Peyer's patch (tissue), 4 donors: ENCODE results near the gene SLC25A27.

Source experiments
- CTCF ChIP-seq, 6 experiments: fragments of 450-650 bp in 4 of 6; fragments of 200-600 bp in 2 of 6; sonication (generic) in 1 of 6; IDR thresholded peaks; one replicate each; pipeline ENCODE4 v1.5.1; 2017 to 2019; ENCODE audit warnings: antibody characterized with exemption in 6 of 6, mild to moderate bottlenecking in 3 of 6, moderate library complexity in 1 of 6
- POLR2A ChIP-seq, 2 donors: fragments of 450-650 bp; IDR thresholded peaks; one replicate each; pipeline ENCODE4 v1.5.1; 2017; ENCODE audit warnings: antibody characterized with exemption in 2 of 2, mild to moderate bottlenecking in 2 of 2, moderate library complexity in 2 of 2

GRCh38 chr6:46637145-46637544 is 15.6 kb upstream of the SLC25A27 start:
- no peak for TF ChIP-seq POLR2A (IDR thresholded peaks at IDR 0.05)
- no peak for TF ChIP-seq CTCF (IDR thresholded peaks at IDR 0.05)
